Pons (tissue), 1 donor: ENCODE measurements around the gene DNAH12.
A peak's percentile ranks its signal among the peaks of the same experiment; 100 is the strongest.
"Not testable (repeated sequence)": the region's sequence is repeated elsewhere in the genome, so short reads cannot be mapped to it uniquely, and the experiment has no call there.

Experiments
- DNase-seq: peaks from one replicate; pipeline ENCODE4 v3.0.0-alpha.2; 2016; ENCODE audit warnings: low spot score

The DNAH12 gene

GRCh38 chr3:57402675-57403074 is 141.5 kb downstream of the DNAH12 start:
- no peak for DNase-seq

- peak; percentile 37 for DNase-seq
Observed at GRCh38 chr3:57397175-57398026, 146.7 kb downstream of the DNAH12 start.

- DNase-seq: no peak
Observed at GRCh38 chr3:57393977-57394376, 150.2 kb downstream of the DNAH12 start.

GRCh38 chr3:57391767-57392166 is 152.4 kb downstream of the DNAH12 start:
- no peak for DNase-seq

GRCh38 chr3:57389271-57389670 is 154.9 kb downstream of the DNAH12 start:
- DNase-seq: no peak

- no peak for DNase-seq
Observed at GRCh38 chr3:57386307-57386706, 157.8 kb downstream of the DNAH12 start.

GRCh38 chr3:57385498-57385897 is 158.6 kb downstream of the DNAH12 start:
- DNase-seq: no peak

GRCh38 chr3:57383838-57384237 is 160.3 kb downstream of the DNAH12 start:
- DNase-seq: no peak

GRCh38 chr3:57383406-57383805 is 160.7 kb downstream of the DNAH12 start:
- DNase-seq: no peak

GRCh38 chr3:57382933-57383332 is 161.2 kb downstream of the DNAH12 start:
- DNase-seq: no peak

GRCh38 chr3:57370341-57370740 is 173.8 kb downstream of the DNAH12 start:
- no peak for DNase-seq

GRCh38 chr3:57365089-57365488 is 179.1 kb downstream of the DNAH12 start:
- DNase-seq: not testable (repeated sequence)

GRCh38 chr3:57356275-57356674 is 187.9 kb downstream of the DNAH12 start:
- DNase-seq: not testable (repeated sequence)

GRCh38 chr3:57354768-57355167 is 189.4 kb downstream of the DNAH12 start:
- DNase-seq: no peak

GRCh38 chr3:57350271-57350670 is 193.9 kb downstream of the DNAH12 start:
- DNase-seq: no peak

- DNase-seq: not testable (repeated sequence)
Observed at GRCh38 chr3:57339071-57339642, 205.0 kb downstream of the DNAH12 start.

- not testable (repeated sequence) for DNase-seq
Observed at GRCh38 chr3:57338272-57339070, 205.7 kb downstream of the DNAH12 start.

GRCh38 chr3:57335283-57335938 is 208.7 kb downstream of the DNAH12 start:
- DNase-seq: no peak

GRCh38 chr3:57331078-57331610 is 213.0 kb downstream of the DNAH12 start:
- DNase-seq: no peak

GRCh38 chr3:57326498-57326897 is 217.6 kb downstream of the DNAH12 start:
- not testable (repeated sequence) for DNase-seq

GRCh38 chr3:57314204-57314603 is 229.9 kb downstream of the DNAH12 start:
- DNase-seq: no peak
